Hepatocyte (in vitro differentiated cells): Measurements from ENCODE around the gene MZT1.
"Not testable (repeated sequence)": the region's sequence is repeated elsewhere in the genome, so short reads cannot be mapped to it uniquely, and the experiment has no call there.

Experiments used
- CTCF ChIP-seq: fragments of 200-600 bp; sonication (generic); IDR thresholded peaks from 2 replicates; pipeline ENCODE4 v1.5.1; 2016; ENCODE audit warnings: antibody characterized with exemption, mild to moderate bottlenecking; ENCODE audit not compliant: poor library complexity
- EZH2 ChIP-seq: fragments of 200-600 bp; sonication (generic); IDR thresholded peaks from 2 replicates; pipeline ENCODE4 v1.6.1; 2016; ENCODE audit warnings: antibody characterized with exemption, mild to moderate bottlenecking, borderline replicate concordance
- EZH2phosphoT487 ChIP-seq: fragments of 200-600 bp; sonication (generic); IDR thresholded peaks from one replicate; pipeline ENCODE4 v1.6.1; 2018; ENCODE audit warnings: antibody characterized with exemption, mild to moderate bottlenecking, low read depth, moderate library complexity; ENCODE audit not compliant: unreplicated experiment, severe bottlenecking

GRCh38 chr13:72726185-72726584 lies 1.2 kb downstream of the MZT1 start:
- not testable (repeated sequence) for TF ChIP-seq CTCF, EZH2, EZH2phosphoT487
